ENCODE results near the gene TKTL2. TPM values are rescaled to one million over a fixed set of nuclear protein-coding genes. Genes with fewer than 3 reads are reported as not detected.

TKTL2 gene
- polyA plus RNA-seq, 4 donors: 0.01 TPM; not detected in 3

DNA sequence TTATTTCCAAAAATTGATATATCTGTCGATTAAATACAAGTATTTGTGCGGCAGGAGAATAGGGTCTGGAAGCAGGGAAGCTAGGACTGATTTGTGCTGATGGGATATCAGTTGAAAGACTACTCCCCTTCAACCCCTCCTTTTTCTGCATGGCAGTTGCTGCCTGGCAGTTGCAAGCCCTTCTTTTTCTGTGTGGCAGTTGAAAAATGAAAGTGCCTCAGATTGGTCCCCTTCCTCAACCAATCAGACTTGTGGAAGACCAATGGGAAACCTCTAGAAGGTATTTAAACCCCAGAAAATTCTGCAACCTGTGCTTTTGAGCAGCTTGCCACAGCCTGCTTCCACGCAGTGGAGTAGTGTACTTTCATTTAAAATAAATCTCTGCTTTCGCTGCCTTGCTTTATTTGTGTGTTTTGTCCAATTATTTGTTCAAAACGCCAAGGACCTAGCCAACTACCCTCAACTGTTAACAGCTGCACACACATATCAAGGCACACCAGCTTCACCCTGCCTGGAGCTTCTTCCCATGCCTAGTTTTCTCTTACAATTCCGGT lies 19.5 kb upstream of the TKTL2 start:
- no peaks in the 10 kb centered on the region for H3K27me3 ChIP-seq (ENCODE audit: control insufficient read depth in 3 of 3, insufficient read depth in 3 of 3, low read length in 3 of 3)
- DNase-seq (no peak), FAIRE-seq (no peak)
- no peaks in the 10 kb centered on the region for H3K36me3 ChIP-seq (ENCODE audit: control insufficient read depth in 3 of 3, insufficient read depth in 2 of 3, low read depth in 1 of 3, low read length in 3 of 3)
- no peaks in the 10 kb centered on the region for H3K9me3 ChIP-seq (ENCODE audit: control insufficient read depth in 2 of 2, insufficient read depth in 1 of 2, low read depth in 1 of 2, low read length in 1 of 2)
- no peak overlapping the region for H3K4me3 ChIP-seq (ENCODE audit: low read depth in 1 of 3, low read length in 3 of 3)
- no peak overlapping the region for H3K27ac ChIP-seq (ENCODE audit: low read depth in 1 of 3, low read length in 2 of 3)
- WGBS, 3 donors: 91 to 92% (median 92%) methylated on average over 6 of the region's 6 CpGs
- H3K4me1 ChIP-seq (ENCODE audit: control insufficient read depth in 3 of 3, insufficient read depth in 2 of 3, low read depth in 1 of 3, low read length in 2 of 3): peaks cover 0 to 5% (median 0%) of the 10 kb centered on the region in 3 donors

DNA sequence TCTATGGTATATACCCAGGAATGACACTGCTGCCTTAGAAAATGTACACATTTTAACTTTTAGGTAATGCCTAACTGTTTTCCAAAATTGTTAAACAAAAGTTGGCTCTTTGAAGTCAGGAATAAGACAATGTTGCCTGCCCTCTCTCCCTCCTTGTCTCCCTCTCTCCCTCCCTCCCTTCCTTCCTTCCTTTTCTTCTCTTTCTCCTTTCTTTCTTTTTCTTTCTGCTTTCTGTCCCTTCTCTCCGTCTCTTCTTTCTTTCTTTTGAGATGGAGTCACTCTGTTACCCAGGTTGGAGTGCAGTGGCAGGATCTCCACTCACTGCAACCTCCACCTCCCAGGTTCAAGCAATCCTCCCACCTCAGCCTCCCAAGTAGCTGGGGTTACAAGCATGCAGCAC lies 16.4 kb upstream of the TKTL2 start:
- no peak overlapping the region for H3K27ac ChIP-seq (ENCODE audit: low read depth in 1 of 3, low read length in 2 of 3)
- DNase-seq: no peak
- H3K9me3 ChIP-seq (ENCODE audit: control insufficient read depth in 2 of 2, insufficient read depth in 1 of 2, low read depth in 1 of 2, low read length in 1 of 2): no peaks in the 10 kb centered on the region
- H3K4me1 ChIP-seq (ENCODE audit: control insufficient read depth in 3 of 3, insufficient read depth in 2 of 3, low read depth in 1 of 3, low read length in 2 of 3): no peaks in the 10 kb centered on the region
- no peak overlapping the region for H3K4me3 ChIP-seq (ENCODE audit: low read depth in 1 of 3, low read length in 3 of 3)
- no peak for FAIRE-seq
- H3K27me3 ChIP-seq (ENCODE audit: control insufficient read depth in 3 of 3, insufficient read depth in 3 of 3, low read length in 3 of 3): no peaks in the 10 kb centered on the region
- no peaks in the 10 kb centered on the region for H3K36me3 ChIP-seq (ENCODE audit: control insufficient read depth in 3 of 3, insufficient read depth in 2 of 3, low read depth in 1 of 3, low read length in 3 of 3)
- WGBS, 3 donors: 77 to 85% (median 82%) methylated on average over 1 of the region's 1 CpG

DNA sequence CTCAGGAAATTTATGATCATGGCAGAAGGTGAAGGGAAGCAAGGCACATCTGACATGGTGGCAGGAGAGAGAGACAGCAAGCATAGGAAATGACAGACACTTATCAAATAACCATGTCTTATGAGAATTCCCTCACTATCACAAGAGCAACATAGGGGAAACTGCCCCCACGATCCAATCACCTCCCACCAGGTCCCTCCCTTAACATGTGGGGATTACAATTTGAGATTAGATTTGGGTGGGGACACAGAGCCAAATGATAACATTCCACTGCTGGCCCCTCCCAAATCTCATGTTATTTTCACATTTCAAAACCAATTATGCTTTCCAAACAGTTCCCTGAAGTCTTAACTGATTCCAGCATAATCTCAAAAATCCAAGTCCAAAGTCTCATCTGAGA lies 12.8 kb upstream of the TKTL2 start:
- DNase-seq (no peak), FAIRE-seq (no peak)
- Histone ChIP-seq H3K27me3 (ENCODE audit: control insufficient read depth in 3 of 3, insufficient read depth in 3 of 3, low read length in 3 of 3) (no peaks in the 10 kb centered on the region), H3K36me3 (ENCODE audit: control insufficient read depth in 3 of 3, insufficient read depth in 2 of 3, low read depth in 1 of 3, low read length in 3 of 3) (no peaks in the 10 kb centered on the region), H3K4me1 (ENCODE audit: control insufficient read depth in 3 of 3, insufficient read depth in 2 of 3, low read depth in 1 of 3, low read length in 2 of 3) (no peaks in the 10 kb centered on the region), H3K9me3 (ENCODE audit: control insufficient read depth in 2 of 2, insufficient read depth in 1 of 2, low read depth in 1 of 2, low read length in 1 of 2) (no peaks in the 10 kb centered on the region), H3K27ac (ENCODE audit: low read depth in 1 of 3, low read length in 2 of 3) (no peak overlapping the region), H3K4me3 (ENCODE audit: low read depth in 1 of 3, low read length in 3 of 3) (no peak overlapping the region)
- WGBS, 3 donors: 25 to 59% (median 46%) methylated on average over 1 of the region's 1 CpG

DNA sequence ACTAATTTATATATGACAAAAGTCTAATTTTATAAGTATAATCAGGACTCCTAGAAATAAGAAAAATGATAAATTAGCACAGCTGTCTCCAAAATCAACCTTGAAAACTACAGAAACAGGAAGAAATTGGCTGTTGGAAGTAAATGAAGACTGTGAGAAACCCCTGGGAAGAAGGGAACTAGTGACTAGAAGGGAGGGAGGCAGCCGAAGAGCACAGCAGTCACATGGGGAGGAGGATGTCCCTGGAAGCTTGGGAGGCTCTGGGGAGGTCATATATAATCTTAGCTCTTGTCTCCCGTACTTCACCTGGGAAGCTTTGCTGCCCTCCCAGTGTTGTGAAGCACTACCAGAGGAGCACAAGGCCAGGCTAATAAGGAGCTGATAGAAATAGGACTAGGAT lies 12.0 kb upstream of the TKTL2 start:
- H3K36me3 ChIP-seq (ENCODE audit: control insufficient read depth in 3 of 3, insufficient read depth in 2 of 3, low read depth in 1 of 3, low read length in 3 of 3): no peaks in the 10 kb centered on the region
- DNase-seq (no peak), FAIRE-seq (no peak)
- WGBS, 3 donors: 71 to 86% (median 72%) methylated on average over 2 of the region's 2 CpGs
- no peaks in the 10 kb centered on the region for H3K27me3 ChIP-seq (ENCODE audit: control insufficient read depth in 3 of 3, insufficient read depth in 3 of 3, low read length in 3 of 3)
- H3K4me1 ChIP-seq (ENCODE audit: control insufficient read depth in 3 of 3, insufficient read depth in 2 of 3, low read depth in 1 of 3, low read length in 2 of 3): no peaks in the 10 kb centered on the region
- no peak overlapping the region for H3K27ac ChIP-seq (ENCODE audit: low read depth in 1 of 3, low read length in 2 of 3)
- no peak overlapping the region for H3K4me3 ChIP-seq (ENCODE audit: low read depth in 1 of 3, low read length in 3 of 3)
- H3K9me3 ChIP-seq (ENCODE audit: control insufficient read depth in 2 of 2, insufficient read depth in 1 of 2, low read depth in 1 of 2, low read length in 1 of 2): no peaks in the 10 kb centered on the region

DNA sequence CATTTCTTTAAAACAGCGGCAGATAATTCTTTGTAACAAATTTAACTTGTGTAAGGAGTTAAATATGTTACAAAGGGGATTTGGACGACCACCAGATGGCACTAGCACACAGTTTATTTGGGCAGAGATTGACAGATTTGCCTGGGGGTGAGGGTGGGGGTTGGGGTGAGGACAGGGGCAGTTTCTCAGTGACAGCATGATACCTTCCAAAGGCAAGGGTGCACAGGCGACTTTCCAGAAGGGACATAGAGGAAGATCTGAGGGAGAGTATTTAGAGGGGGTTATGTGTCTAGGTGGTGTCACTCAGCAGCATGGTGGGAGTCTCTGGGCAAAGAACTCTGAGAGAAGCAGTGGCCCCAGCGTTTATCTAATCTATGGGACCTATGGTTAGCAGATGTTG lies 11.4 kb upstream of the TKTL2 start:
- H3K9me3 ChIP-seq (ENCODE audit: control insufficient read depth in 2 of 2, insufficient read depth in 1 of 2, low read depth in 1 of 2, low read length in 1 of 2): no peaks in the 10 kb centered on the region
- H3K4me1 ChIP-seq (ENCODE audit: control insufficient read depth in 3 of 3, insufficient read depth in 2 of 3, low read depth in 1 of 3, low read length in 2 of 3): no peaks in the 10 kb centered on the region
- H3K27ac ChIP-seq (ENCODE audit: low read depth in 1 of 3, low read length in 2 of 3): no peak overlapping the region
- no peaks in the 10 kb centered on the region for H3K36me3 ChIP-seq (ENCODE audit: control insufficient read depth in 3 of 3, insufficient read depth in 2 of 3, low read depth in 1 of 3, low read length in 3 of 3)
- FAIRE-seq (no peak), DNase-seq (peak; percentile 22 to 61)
- WGBS, 3 donors: 25 to 28% (median 26%) methylated on average over 4 of the region's 4 CpGs
- H3K4me3 ChIP-seq (ENCODE audit: low read depth in 1 of 3, low read length in 3 of 3): no peak overlapping the region
- H3K27me3 ChIP-seq (ENCODE audit: control insufficient read depth in 3 of 3, insufficient read depth in 3 of 3, low read length in 3 of 3): no peaks in the 10 kb centered on the region

DNA sequence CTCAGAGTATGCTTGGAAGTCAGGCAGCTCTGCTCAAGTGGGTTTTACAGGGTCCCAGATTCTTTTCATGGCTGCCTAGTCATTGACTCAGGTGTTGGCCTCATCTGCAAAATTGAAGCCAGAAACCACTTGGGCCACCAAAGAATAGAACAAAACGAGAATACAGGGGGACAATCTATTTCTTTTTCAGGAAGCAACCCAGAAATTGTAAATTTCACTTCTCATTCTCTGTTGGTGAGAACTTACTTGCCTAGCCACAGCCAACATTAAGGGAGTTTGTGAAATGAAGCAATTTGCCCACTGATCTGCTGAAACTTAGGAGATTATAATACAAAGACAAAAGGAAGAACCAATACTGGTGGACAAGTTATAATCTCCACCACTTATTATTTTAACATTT lies 8.6 kb upstream of the TKTL2 start:
- Histone ChIP-seq H3K27me3 (ENCODE audit: control insufficient read depth in 3 of 3, insufficient read depth in 3 of 3, low read length in 3 of 3) (no peaks in the 10 kb centered on the region), H3K27ac (ENCODE audit: low read depth in 1 of 3, low read length in 2 of 3) (no peak overlapping the region), H3K4me1 (ENCODE audit: control insufficient read depth in 3 of 3, insufficient read depth in 2 of 3, low read depth in 1 of 3, low read length in 2 of 3) (no peaks in the 10 kb centered on the region), H3K36me3 (ENCODE audit: control insufficient read depth in 3 of 3, insufficient read depth in 2 of 3, low read depth in 1 of 3, low read length in 3 of 3) (no peaks in the 10 kb centered on the region), H3K9me3 (ENCODE audit: control insufficient read depth in 2 of 2, insufficient read depth in 1 of 2, low read depth in 1 of 2, low read length in 1 of 2) (no peaks in the 10 kb centered on the region), H3K4me3 (ENCODE audit: low read depth in 1 of 3, low read length in 3 of 3) (no peak overlapping the region)
- FAIRE-seq (no peak), DNase-seq (no peak)
- WGBS, 3 donors: 26 to 67% (median 67%) methylated on average over 1 of the region's 1 CpG

DNA sequence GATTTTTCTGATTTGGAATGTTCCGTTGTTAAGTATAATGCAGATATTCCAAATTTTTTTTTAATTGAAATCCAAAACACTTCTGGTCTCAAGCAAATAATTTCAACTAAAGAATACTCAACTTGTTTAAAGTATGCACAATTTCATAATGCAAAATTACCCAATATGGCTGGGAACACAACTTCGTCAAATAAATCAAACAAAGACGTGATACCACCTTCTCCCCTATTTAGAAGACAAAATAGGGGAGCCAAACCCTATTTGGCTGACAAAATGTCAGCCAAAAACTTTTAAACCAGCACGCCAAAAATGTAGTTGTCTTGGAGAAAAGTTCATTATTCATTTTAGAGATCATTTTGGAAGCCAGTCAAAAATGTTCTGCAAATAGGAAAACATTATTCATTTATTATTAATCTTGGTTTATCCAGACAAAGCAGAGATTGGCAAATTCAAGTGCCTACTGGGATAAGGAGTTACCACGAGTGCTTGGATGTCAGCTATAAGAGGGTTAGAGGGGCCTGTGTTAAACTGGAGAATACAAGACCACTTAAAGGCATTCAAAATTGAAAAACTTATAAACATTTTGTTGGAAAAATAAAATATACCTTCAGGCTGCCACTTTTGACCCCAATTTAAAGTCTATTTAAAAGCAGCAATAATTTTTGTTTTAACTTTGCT lies 3.3 kb upstream of the TKTL2 start:
- Histone ChIP-seq H3K36me3 (ENCODE audit: control insufficient read depth in 3 of 3, insufficient read depth in 2 of 3, low read depth in 1 of 3, low read length in 3 of 3) (no peaks in the 10 kb centered on the region), H3K27ac (ENCODE audit: low read depth in 1 of 3, low read length in 2 of 3) (no peak overlapping the region), H3K4me3 (ENCODE audit: low read depth in 1 of 3, low read length in 3 of 3) (no peak overlapping the region), H3K4me1 (ENCODE audit: control insufficient read depth in 3 of 3, insufficient read depth in 2 of 3, low read depth in 1 of 3, low read length in 2 of 3) (no peaks in the 10 kb centered on the region), H3K27me3 (ENCODE audit: control insufficient read depth in 3 of 3, insufficient read depth in 3 of 3, low read length in 3 of 3) (no peaks in the 10 kb centered on the region), H3K9me3 (ENCODE audit: control insufficient read depth in 2 of 2, insufficient read depth in 1 of 2, low read depth in 1 of 2, low read length in 1 of 2) (no peaks in the 10 kb centered on the region)
- DNase-seq: no peak
- no peak for FAIRE-seq
- WGBS, 3 donors: 65 to 82% (median 76%) methylated on average over 5 of the region's 5 CpGs

DNA sequence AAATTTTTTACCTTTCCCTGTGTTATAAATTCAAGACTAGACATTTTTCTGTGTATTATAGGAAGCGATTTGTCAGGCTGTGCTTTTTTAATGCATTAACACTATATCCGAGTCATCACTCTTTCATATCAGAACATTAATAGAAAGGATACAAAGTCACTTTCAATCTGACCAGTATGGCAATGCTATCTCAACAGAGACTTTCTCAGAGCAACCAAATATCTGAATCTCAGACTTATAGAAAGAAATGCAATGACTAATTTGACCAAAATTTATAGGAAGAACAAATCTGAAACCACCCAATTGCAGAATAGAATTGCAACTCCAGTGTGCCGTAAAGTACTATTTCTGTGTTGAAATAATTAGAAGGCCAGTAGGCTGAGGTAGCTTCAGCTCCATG lies 473 bp upstream of the TKTL2 start:
- H3K9me3 ChIP-seq (ENCODE audit: control insufficient read depth in 2 of 2, insufficient read depth in 1 of 2, low read depth in 1 of 2, low read length in 1 of 2): no peaks in the 10 kb centered on the region
- DNase-seq (no peak), FAIRE-seq (no peak)
- H3K4me1 ChIP-seq (ENCODE audit: control insufficient read depth in 3 of 3, insufficient read depth in 2 of 3, low read depth in 1 of 3, low read length in 2 of 3): no peaks in the 10 kb centered on the region
- no peaks in the 10 kb centered on the region for H3K27me3 ChIP-seq (ENCODE audit: control insufficient read depth in 3 of 3, insufficient read depth in 3 of 3, low read length in 3 of 3)
- H3K4me3 ChIP-seq (ENCODE audit: low read depth in 1 of 3, low read length in 3 of 3): no peak overlapping the region
- no peak overlapping the region for H3K27ac ChIP-seq (ENCODE audit: low read depth in 1 of 3, low read length in 2 of 3)
- no peaks in the 10 kb centered on the region for H3K36me3 ChIP-seq (ENCODE audit: control insufficient read depth in 3 of 3, insufficient read depth in 2 of 3, low read depth in 1 of 3, low read length in 3 of 3)
- WGBS, 3 donors: 72 to 84% (median 82%) methylated on average over 3 of the region's 3 CpGs

DNA sequence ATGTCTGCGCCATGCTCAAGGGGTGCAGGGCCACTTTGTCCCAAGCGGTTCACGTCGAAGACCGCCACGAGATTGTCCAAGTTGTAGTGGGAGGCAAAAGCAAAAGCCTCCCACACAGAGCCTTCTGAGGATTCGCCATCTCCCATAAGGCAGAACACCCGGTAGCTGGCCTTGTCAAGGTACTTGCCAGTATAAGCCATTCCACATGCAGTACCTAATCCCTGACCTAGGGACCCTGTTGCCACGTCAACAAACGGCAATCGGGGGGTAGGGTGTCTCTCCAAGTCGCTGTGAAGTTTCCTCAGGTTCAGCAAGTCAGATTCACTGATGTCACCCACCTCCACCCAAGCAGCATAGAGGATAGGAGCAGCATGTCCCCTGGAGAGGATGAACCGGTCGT lies 424 bp downstream of the TKTL2 start:
- Histone ChIP-seq H3K9me3 (ENCODE audit: control insufficient read depth in 2 of 2, insufficient read depth in 1 of 2, low read depth in 1 of 2, low read length in 1 of 2) (no peaks in the 10 kb centered on the region), H3K4me3 (ENCODE audit: low read depth in 1 of 3, low read length in 3 of 3) (no peak overlapping the region), H3K36me3 (ENCODE audit: control insufficient read depth in 3 of 3, insufficient read depth in 2 of 3, low read depth in 1 of 3, low read length in 3 of 3) (no peaks in the 10 kb centered on the region), H3K27ac (ENCODE audit: low read depth in 1 of 3, low read length in 2 of 3) (no peak overlapping the region), H3K27me3 (ENCODE audit: control insufficient read depth in 3 of 3, insufficient read depth in 3 of 3, low read length in 3 of 3) (no peaks in the 10 kb centered on the region), H3K4me1 (ENCODE audit: control insufficient read depth in 3 of 3, insufficient read depth in 2 of 3, low read depth in 1 of 3, low read length in 2 of 3) (no peaks in the 10 kb centered on the region)
- 90 to 93% (median 92%) methylated on average over 14 of the region's 14 CpGs for WGBS, 3 donors
- DNase-seq (no peak), FAIRE-seq (no peak)

All from small intestine (tissue), 7 donors.